Fibroblast of villous mesenchyme (primary cell): ENCODE measurements around the gene MYO10. TPM values are rescaled to one million over a fixed set of nuclear protein-coding genes. Genes with fewer than 3 reads are reported as not detected.
A peak's percentile ranks its signal among the peaks of the same experiment; 100 is the strongest.
"Not testable (repeated sequence)": the region's sequence is repeated elsewhere in the genome, so short reads cannot be mapped to it uniquely, and the experiment has no call there.

Source experiments
- DNase-seq: peaks from one replicate; pipeline ENCODE4 v3.0.0-alpha.2; 2010; ENCODE audit warnings: low read depth
- H3K4me3 ChIP-seq: 2 replicates; pipeline ENCODE4 v1.5.1; 2011; ENCODE audit warnings: low read depth, mild to moderate bottlenecking, low read length
- total RNA-seq: library from RNA; depleted of rRNA; stranded (reverse); fragments of >200 nt; gene quantifications from 2 replicates; pipeline ENCODE4 v1.2.3, GENCODE V29; 2012
- TF ChIP-seq, protein P1 (sequence below): IDR thresholded peaks from 2 replicates; pipeline ENCODE4 v1.5.1; 2012; ENCODE audit warnings: low read depth, mild to moderate bottlenecking, low read length; ENCODE audit not compliant: insufficient read depth

MYO10 gene
- total RNA-seq, 1 donor = 36.7 TPM

GRCh38 chr5:16837305-16837704, 98.8 kb downstream of the MYO10 start:
- H3K4me3 ChIP-seq = no peak overlapping the region
- DNase-seq = no peak
- TF ChIP-seq, protein P1, sequence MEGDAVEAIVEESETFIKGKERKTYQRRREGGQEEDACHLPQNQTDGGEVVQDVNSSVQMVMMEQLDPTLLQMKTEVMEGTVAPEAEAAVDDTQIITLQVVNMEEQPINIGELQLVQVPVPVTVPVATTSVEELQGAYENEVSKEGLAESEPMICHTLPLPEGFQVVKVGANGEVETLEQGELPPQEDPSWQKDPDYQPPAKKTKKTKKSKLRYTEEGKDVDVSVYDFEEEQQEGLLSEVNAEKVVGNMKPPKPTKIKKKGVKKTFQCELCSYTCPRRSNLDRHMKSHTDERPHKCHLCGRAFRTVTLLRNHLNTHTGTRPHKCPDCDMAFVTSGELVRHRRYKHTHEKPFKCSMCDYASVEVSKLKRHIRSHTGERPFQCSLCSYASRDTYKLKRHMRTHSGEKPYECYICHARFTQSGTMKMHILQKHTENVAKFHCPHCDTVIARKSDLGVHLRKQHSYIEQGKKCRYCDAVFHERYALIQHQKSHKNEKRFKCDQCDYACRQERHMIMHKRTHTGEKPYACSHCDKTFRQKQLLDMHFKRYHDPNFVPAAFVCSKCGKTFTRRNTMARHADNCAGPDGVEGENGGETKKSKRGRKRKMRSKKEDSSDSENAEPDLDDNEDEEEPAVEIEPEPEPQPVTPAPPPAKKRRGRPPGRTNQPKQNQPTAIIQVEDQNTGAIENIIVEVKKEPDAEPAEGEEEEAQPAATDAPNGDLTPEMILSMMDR = no peak

- H3K4me3 ChIP-seq = no peak overlapping the region
- TF ChIP-seq, protein P1 = no peak
- DNase-seq = no peak
Observed at GRCh38 chr5:16834029-16834428, 102.1 kb downstream of the MYO10 start.

GRCh38 chr5:16831326-16831725, 104.8 kb downstream of the MYO10 start:
- H3K4me3 ChIP-seq, DNase-seq: not testable (repeated sequence)

GRCh38 chr5:16827755-16828154, 108.3 kb downstream of the MYO10 start:
- TF ChIP-seq, protein P1 = no peak
- H3K4me3 ChIP-seq = no peak overlapping the region
- DNase-seq = no peak

- DNase-seq = peak; percentile 42
- TF ChIP-seq, protein P1 = no peak
- H3K4me3 ChIP-seq = no peak overlapping the region
Observed at GRCh38 chr5:16826379-16827125, 109.5 kb downstream of the MYO10 start.

DNA sequence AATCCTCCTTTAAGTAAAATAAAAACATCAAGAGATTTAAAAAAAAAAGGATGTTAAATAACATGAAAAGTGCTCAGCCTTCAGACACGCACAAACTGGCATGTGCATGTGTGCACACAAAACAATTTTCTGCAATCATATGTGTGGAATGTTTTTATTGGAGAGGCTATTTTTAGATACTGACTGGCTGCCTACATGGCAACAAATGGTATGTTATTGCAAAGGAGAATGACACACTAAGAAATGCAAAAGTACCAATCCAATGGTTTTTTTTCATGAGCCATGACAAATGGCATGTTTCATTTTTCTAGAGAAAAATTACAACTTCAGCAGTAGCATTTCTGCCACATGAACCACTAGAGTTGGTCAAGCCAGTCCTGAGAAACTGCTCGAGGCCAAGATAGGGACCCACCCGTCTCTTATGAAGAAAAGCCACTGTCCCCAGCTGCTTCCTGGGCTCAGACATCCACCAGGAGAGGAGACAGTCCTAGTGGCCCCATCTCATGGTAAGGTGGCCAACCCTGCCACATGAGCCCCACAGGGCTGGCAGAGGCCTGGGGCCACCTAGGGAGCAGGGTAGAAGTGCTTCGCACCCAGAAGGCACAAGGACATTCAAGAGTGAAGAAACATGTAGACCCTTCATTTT, 116.4 kb downstream of the MYO10 start:
- H3K4me3 ChIP-seq = no peak overlapping the region
- DNase-seq = peak; percentile 72
- TF ChIP-seq, protein P1 = no peak

DNA sequence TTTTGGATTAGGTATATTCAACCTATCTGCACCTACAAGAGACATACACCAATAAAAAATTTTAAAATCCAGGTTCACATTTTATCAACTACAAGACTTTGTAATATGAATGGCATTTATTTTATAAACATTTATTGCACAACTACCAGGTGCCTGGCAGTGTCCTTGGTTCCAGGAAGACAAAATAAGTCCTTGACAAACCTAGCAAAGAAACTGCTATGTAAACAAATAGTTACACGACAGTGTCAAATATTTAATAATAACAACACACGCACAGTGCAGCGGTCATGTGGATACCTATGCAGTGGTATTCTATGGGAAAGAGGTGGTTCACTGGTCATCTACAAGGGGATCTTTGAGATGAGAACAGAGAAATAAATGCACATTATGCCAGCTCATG, 120.7 kb downstream of the MYO10 start:
- no peak overlapping the region for H3K4me3 ChIP-seq
- TF ChIP-seq, protein P1 = no peak
- DNase-seq = peak; percentile 28
